GM12878 (cell line): ENCODE measurements around the gene MYLK4. TPM values are rescaled to one million over a fixed set of nuclear protein-coding genes. Genes with fewer than 3 reads are reported as not detected.

Experiments
- ATAC-seq: fragments of 200-7000 bp; cut with Tn5 transposase; 3 replicates; pipeline ENCODE4 v1.9.1; 2020; ENCODE audit warnings: mild to moderate bottlenecking, moderate library complexity
- BruUV-seq: library from RNA; stranded (reverse); fragments of 400-500 nt; replicated peaks from 2 replicates; lab custom pipeline; 2021; lab: Mats Ljungman, UMichigan
- CTCF ChIA-PET: fragments of 300-600 bp; sonication (Branson Sonifier 250); formaldehyde crosslinking; extraction: SDS; loops from one replicate; lab custom pipeline; 2021; ENCODE audit warnings: inconsistent platforms; lab: Yijun Ruan, JAX
- POLR2A ChIA-PET: fragments of 350-600 bp; formaldehyde crosslinking; extraction: SDS; loops from one replicate; lab custom pipeline; 2021; ENCODE audit warnings: inconsistent platforms; lab: Charles Lee
- RAD21 ChIA-PET: fragments of 300-600 bp; sonication (Branson Sonifier 250); formaldehyde crosslinking; loops from one replicate; lab custom pipeline; 2023; ENCODE audit warnings: antibody characterized with exemption; ENCODE audit not compliant: unreplicated experiment; lab: Charles Lee
- SMC1A ChIA-PET: fragments of 300-600 bp; sonication (Branson Sonifier 250); formaldehyde crosslinking; loops from one replicate; lab custom pipeline; 2023; ENCODE audit not compliant: unreplicated experiment, uncharacterized antibody; lab: Charles Lee
- DNase-seq: peaks from one replicate; pipeline ENCODE4 v3.0.0-alpha.2; 2011; ENCODE audit warnings: low read depth, low spot score
- FAIRE-seq: peaks from 3 replicates; lab custom pipeline; 2011; peaks lifted over from hg19 to GRCh38; lab: Jason Lieb, UNC
- H2AFZ ChIP-seq: 2 replicates; pipeline ENCODE4 v1.6.0; 2011; ENCODE audit warnings: low read depth, low read length, control low read depth; ENCODE audit not compliant: control insufficient read depth
- H3K27ac ChIP-seq: 2 replicates; pipeline ENCODE4 v1.5.1; 2011; ENCODE audit warnings: control low read depth; ENCODE audit not compliant: control insufficient read depth, insufficient read depth
- H3K27me3 ChIP-seq, 2 experiments: replicated peaks in 1 of 2; 2 replicates each; pipeline versions ENCODE4 v1.6.0 to v1.6.1; 2011; ENCODE audit warnings: low read length in 1 of 2; ENCODE audit not compliant: control insufficient read depth in 2 of 2, insufficient read depth in 2 of 2
- H3K36me3 ChIP-seq, 2 experiments: 2 replicates each; pipeline ENCODE4 v1.5.1; 2011; ENCODE audit warnings: low read length in 1 of 2; ENCODE audit not compliant: control insufficient read depth in 2 of 2, insufficient read depth in 2 of 2
- H3K4me1 ChIP-seq: 2 replicates; pipeline ENCODE4 v1.6.1; 2011; ENCODE audit warnings: mild to moderate bottlenecking, low read length, moderate library complexity, mixed read lengths; ENCODE audit not compliant: control insufficient read depth, insufficient read depth
- H3K4me2 ChIP-seq: 2 replicates; pipeline ENCODE4 v1.6.0; 2011; ENCODE audit warnings: control low read depth; ENCODE audit not compliant: control insufficient read depth, insufficient read depth
- H3K4me3 ChIP-seq: fragments of 200-600 bp; sonication (generic); 2 replicates; pipeline ENCODE4 v1.5.1; 2016
- H3K79me2 ChIP-seq: 2 replicates; pipeline ENCODE4 v1.6.0; 2011; ENCODE audit warnings: low read length; ENCODE audit not compliant: control insufficient read depth, insufficient read depth
- H3K9ac ChIP-seq: 2 replicates; pipeline ENCODE4 v1.8.0; 2011; ENCODE audit warnings: low read length, control low read depth, mixed read lengths; ENCODE audit not compliant: control insufficient read depth, insufficient read depth
- H3K9me3 ChIP-seq: replicated peaks from 3 replicates; pipeline ENCODE4 v1.5.1; 2011; ENCODE audit warnings: mild to moderate bottlenecking, low read length; ENCODE audit not compliant: control insufficient read depth, insufficient read depth
- H4K20me1 ChIP-seq: 2 replicates; pipeline ENCODE4 v1.6.0; 2011; ENCODE audit not compliant: control insufficient read depth, insufficient read depth
- BCLAF1 ChIP-seq: fragments of 450-650 bp; IDR thresholded peaks from 2 replicates; pipeline ENCODE4 v1.6.1; 2017; ENCODE audit warnings: antibody characterized with exemption, mild to moderate bottlenecking, moderate library complexity
- ETV6 ChIP-seq, 2 experiments: fragments of 450-650 bp in 1 of 2; IDR thresholded peaks in 1 of 2; conservative IDR thresholded peaks in 1 of 2; 2 replicates each; pipeline ENCODE4 v1.6.1; 2014; ENCODE audit warnings: antibody characterized with exemption in 1 of 2, borderline replicate concordance in 1 of 2, low read depth in 1 of 2, mild to moderate bottlenecking in 1 of 2, moderate library complexity in 1 of 2
- SUPT20H ChIP-seq: IDR thresholded peaks from 2 replicates; pipeline ENCODE4 v1.6.1; 2011; ENCODE audit warnings: low read depth, mild to moderate bottlenecking, low read length, moderate library complexity, borderline replicate concordance; ENCODE audit not compliant: control insufficient read depth
- WGBS: methylation state at CpG from one replicate; pipeline ENCODE4 v1.1.6; 2016; ENCODE audit warnings: low lambda C conversion rate; ENCODE audit not compliant: insufficient replicate concordance, insufficient coverage; ENCODE audit errors: missing lambda C conversion rate; 5-methylcytosine and 5-hydroxymethylcytosine counted together
- in situ Hi-C: fragments of 300-500 bp; cut with MboI; formaldehyde crosslinking; loops from 9 replicates; pipeline ENCODE4 v1.14.3; 2018; ENCODE audit warnings: mixed read lengths
- intact Hi-C: fragments of 100-400 bp; cut with micrococcal nuclease; formaldehyde crosslinking; loops from one replicate; pipeline ENCODE4 v1.14.2; 2022; ENCODE audit not compliant: unreplicated experiment
- polyA plus RNA-seq, 11 experiments: library from polyadenylated mRNA; depleted of rRNA in 4 of 11; unstranded in 6 of 11; stranded (reverse) in 5 of 11; fragments of >200 nt; fragmentation: Nextera tagmentation in 4 of 11; fragmentation: Illumina TruSeq in 1 of 11; extraction: Ambion mirVana in 4 of 11; extraction: Trizol in 1 of 11; gene quantifications; 1 replicate in 1 of 11; 2 replicates in 10 of 11; pipeline versions ENCODE4 v1.2.1 to v1.2.3, GENCODE V29; 2011 to 2016; ENCODE audit warnings: inconsistent platforms in 2 of 11, missing spikeins in 2 of 11, low read depth in 1 of 11
- total RNA-seq, 4 experiments: library from RNA; depleted of rRNA in 3 of 4; stranded (reverse); fragments of >200 nt in 3 of 4; fragmentation: Illumina TruSeq in 1 of 4; extraction: Trizol in 1 of 4; gene quantifications; 2 replicates each; pipeline versions ENCODE4 v1.2.1 to v1.2.3, GENCODE V29; 2013 to 2021

Gene MYLK4
- total and polyA plus RNA-seq, 10 of the 15 experiments (the other 5 are each of a cell fraction or from before 2014, with no cell fraction given): under 0.01 to 0.09 (median 0.05) TPM; not detected in 1

GRCh38 chr6:2680264-2680922, 70.3 kb downstream of the MYLK4 start (continued):
- TF ChIP-seq ETV6 (conservative IDR thresholded peaks at IDR 0.05 in 1 of 2, IDR thresholded peaks at IDR 0.05 in 1 of 2; ENCODE audit: borderline replicate concordance in 1 of 2, low read depth in 1 of 2) (no peak), SUPT20H (no peak)

GRCh38 chr6:2677080-2677593, 73.6 kb downstream of the MYLK4 start:
- no peak overlapping the region for H3K4me2 ChIP-seq
- TF ChIP-seq BCLAF1: no peak
- TF ChIP-seq, all 136 proteins: peak for 0
- ATAC-seq: no peak
- ChIA-PET CTCF (no interaction called here), POLR2A (no interaction called here), SMC1A (no interaction called here), RAD21 (no interaction called here)
- no peaks in the 10 kb centered on the region for H3K9me3 ChIP-seq
- H4K20me1 ChIP-seq: no peaks in the 10 kb centered on the region
- no peaks in the 10 kb centered on the region for H3K4me1 ChIP-seq
- H3K9ac ChIP-seq: no peak overlapping the region
- no peaks in the 10 kb centered on the region for H3K36me3 ChIP-seq
- no peak for FAIRE-seq
- H3K27ac ChIP-seq: no peak overlapping the region
- H3K79me2 ChIP-seq: no peaks in the 10 kb centered on the region
- intact Hi-C loops: no loop called here
- H2AFZ ChIP-seq: no peak overlapping the region
- in situ Hi-C loops: no loop called here
- no peak for DNase-seq
- no peak overlapping the region for H3K4me3 ChIP-seq
- H3K27me3 ChIP-seq: no peaks in the 10 kb centered on the region
- no TSS peak for BruUV-seq
- WGBS: 46% methylated on average over 4 of the region's 4 CpGs
